Fibroblast of skin of abdomen (primary cell): ENCODE measurements around the gene PPT2.
"Not testable (repeated sequence)": the region's sequence is repeated elsewhere in the genome, so short reads cannot be mapped to it uniquely, and the experiment has no call there.

Experiments used
- DNase-seq: peaks from one replicate; pipeline ENCODE4 v3.0.0-alpha.2; 2013

The PPT2 gene

DNA sequence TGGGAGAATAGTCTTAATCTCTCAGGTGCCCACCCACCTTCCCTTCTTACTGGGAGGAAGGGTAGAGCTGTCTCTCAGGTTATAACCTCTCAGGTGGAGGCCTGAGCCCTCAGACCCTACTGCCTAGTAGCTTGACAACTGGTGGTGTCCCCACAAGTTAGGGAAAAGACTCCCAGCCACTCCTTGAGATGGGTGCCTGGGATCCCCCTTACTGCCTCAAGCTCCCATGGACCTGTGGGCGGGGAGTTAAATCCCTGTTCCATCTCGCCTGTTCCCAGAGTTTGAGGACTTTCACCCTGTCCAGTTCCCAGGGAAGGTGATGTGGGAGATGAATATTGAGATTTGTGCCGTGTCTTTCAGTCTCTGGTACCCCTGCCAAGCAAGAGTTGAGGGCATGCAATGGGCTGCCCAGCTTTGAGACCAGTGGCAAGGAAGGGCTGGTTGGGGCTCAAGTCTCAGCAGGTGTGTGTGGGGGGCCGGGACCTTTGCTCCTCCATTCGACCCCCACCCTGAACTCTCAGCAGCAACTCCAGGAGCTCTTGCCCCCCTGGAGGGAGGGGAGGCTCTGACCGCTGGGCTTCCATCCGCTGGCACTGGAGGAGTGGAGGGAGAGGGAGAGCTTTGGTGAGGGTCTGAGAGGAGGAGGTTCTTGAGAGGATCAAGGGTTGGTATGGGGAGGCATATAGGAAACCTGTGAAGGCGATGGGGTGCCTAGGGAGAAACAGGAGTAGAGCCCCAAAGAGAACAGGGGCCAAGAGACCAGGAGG is 37.2 kb downstream of the PPT2 start:
- no peak for DNase-seq

DNA sequence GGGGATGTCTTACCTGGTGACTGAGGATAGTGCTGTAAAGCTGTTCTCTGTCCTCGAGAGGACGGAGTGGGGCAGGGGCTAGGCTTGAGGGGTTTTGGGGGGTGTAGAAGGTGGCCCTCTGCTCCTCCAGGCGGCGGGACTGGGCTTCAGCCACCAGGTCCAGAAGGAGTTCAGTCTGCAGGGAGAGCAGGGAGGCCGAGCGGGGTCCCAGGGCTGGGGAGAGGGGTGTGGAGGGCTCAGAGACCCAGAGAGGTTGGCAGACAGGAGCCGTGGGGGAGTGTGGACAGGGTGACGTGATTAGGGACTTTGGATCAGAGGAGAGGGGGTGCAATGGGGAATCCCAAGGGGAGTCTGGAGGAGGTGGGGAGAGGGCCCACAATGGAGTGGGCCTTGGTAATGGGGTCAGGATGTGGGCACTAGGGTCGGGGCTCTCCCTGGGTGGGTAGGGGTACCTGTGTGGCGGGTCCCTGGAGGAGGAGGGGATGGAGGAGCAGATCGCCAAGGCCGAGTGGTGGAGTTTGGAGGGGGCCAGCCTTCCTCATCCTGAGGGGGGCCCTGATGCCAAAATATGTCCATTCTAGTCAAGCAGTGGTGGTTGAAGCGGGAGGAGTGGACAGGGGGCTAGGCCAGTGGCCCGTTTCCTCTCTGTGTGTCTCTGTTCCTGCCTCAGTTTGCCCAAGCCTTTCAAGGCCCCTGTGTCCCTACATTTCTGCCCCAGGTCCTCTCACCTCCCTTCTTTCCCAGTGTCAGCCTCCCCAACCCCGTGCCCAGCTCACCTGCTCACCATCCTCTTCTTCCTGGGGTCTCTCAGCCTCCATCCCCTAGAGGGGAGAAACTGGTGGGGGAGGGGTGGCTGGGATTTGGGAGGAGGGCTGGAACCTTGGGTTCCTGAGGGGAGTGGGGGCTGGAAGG is 38.0 kb downstream of the PPT2 start:
- no peak for DNase-seq

DNA sequence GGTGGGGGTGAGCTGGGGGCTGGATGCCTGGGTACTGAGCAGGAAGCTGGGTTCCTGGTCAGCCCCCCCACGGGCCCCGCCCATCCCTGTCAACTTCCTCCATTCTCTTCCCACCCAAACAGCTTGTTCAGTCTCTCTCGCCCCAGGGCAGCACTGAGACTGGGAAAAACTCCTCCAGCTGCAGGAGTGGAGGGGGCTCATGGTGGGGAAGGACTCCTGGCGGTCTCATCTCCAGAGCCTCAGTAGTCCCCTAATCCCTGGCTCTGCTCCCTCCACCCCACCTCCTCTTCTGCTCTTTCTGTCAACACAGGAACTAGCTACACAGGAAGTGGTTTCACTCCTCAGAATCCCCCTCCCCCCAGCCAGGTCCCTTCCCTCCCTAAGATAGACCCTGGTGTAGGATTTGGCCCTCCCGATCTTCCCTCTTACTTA is 38.7 kb downstream of the PPT2 start, which contains the start of gene GPSM3:
Gene GPSM3, minus strand, starts transcription at position 36 of the 432 bp plus-strand sequence. CDS start 130 bp downstream, outside the sequence.
- peak; percentile 64 for DNase-seq

DNA sequence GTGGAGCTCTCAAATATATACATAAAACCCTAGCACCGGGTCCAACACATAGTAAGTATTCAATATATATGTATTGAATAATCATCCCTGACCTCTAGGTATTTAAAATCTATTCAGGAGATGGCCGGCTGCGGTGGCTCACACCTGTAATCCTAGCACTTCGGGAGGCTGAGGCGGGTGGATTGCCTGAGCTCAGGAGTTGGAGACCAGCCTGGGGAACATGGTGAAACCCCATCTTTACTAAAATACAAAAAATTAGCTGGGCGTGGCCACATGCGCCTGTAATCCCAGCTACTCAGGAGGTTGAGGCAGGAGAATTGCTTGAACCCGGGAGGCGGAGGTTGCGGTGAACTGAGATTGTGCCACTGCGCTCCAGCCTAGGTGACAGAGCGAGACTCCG is 39.2 kb downstream of the PPT2 start:
- DNase-seq, result not testable (repeated sequence)

DNA sequence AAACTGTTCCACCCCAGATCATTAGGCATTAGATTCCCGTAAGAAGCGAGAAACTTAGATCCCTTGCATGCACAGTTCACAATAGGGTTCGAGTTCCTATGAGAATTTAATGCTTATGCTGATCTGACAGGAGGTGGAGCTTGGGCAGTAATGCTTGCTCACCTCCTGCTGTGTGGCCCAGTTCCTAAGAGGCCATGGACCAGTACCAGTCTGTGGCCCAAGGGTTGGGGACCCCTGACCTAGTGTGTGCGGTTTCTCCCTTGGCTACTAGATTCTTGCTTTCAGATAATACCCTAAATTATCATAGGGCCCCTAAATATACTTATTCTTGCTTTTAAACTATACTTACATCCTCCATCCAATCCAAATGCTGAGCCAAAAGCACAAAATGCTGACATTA is 40.4 kb downstream of the PPT2 start:
- no peak for DNase-seq

DNA sequence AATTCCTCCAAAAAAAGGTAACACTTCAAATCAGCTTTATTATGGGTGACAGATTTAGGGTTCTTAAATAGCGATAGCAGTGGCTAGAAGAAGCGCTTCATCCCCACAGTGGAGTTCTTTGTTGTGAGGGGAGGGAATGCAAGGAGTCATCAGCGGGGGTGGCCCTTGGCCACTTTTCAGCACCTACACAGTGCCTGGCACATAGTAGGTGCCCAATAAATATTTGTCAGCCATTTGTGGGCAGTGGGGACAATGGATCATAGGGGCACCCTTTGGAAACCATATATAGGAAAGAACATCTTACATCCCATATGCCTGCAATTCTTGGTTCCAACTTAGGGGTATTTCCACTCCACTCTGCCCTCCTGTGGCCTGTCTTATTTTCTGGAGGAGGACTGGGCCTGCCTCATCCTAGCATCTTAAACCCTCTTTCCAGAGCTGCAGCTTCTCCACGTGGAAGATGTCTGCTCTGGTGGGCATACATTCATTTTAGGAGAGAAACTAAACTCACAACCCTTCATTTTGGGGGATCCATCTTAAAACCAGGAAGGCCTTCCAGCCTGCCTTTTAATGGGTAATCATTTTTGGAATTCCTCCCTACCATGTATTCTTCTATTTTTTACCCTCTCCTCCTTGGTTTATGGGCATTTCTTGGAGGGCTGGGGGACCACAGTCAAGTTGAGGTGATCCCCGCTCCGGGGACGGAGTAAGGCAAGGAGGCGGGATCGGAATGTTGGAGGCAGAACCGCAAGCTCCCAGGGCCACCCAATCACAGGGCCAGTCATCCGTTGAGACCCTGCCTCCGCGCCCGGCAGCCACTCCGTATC is 41.1 kb downstream of the PPT2 start:
- DNase-seq, result peak; percentile 58

DNA sequence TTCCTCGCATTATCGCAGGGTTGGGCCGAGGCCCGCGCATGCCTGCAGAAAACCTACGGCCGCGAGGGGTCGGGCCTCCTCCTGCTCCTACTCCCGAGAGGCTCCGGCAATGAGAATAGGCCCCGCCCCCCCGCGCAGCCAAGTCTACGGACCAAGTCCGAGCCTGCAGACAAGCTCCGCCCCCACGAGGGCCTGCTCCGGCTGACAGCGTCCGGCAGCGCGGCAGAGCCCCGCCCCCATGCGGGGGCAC is 41.6 kb downstream of the PPT2 start:
- peak; percentile 100 for DNase-seq

DNA sequence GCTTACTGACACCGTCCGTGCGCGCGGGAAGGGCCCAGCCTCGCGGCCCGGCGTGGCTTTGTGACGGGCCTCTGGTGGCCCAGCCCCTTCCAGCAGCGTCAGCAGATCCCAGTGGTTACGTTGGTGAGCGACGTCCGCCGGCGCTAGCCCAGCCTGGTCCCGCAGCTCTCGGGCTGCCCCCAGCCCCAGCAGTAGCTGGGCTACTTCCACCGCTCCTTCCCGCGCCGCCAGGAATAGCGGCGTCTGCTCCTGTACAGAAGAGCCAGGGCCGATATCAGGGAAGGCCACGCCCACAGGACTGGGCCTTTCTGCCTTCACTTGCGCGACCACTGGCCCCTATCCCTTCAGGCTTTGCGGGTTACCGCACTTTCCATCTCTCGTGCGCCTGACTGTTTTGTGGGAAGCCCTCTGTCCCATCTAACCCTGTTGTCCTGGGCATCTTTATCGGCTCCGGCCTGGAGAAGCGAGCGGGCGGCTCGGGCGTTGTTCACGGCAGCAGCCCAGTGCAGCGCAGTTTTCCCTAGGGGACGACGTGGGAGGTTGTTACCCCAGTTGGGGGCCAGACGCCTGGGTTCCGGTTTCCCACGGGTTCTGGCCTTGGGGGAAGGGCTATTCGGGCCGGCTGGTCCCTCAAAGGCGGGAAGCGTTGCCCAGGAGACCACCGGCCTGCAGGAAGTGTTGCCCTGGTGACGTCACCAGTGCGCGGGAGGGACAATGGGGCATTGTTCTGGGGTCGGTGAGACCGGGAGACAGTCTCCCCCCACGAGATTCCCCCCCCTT is 42.2 kb downstream of the PPT2 start:
- DNase-seq, result peak; percentile 86

DNA sequence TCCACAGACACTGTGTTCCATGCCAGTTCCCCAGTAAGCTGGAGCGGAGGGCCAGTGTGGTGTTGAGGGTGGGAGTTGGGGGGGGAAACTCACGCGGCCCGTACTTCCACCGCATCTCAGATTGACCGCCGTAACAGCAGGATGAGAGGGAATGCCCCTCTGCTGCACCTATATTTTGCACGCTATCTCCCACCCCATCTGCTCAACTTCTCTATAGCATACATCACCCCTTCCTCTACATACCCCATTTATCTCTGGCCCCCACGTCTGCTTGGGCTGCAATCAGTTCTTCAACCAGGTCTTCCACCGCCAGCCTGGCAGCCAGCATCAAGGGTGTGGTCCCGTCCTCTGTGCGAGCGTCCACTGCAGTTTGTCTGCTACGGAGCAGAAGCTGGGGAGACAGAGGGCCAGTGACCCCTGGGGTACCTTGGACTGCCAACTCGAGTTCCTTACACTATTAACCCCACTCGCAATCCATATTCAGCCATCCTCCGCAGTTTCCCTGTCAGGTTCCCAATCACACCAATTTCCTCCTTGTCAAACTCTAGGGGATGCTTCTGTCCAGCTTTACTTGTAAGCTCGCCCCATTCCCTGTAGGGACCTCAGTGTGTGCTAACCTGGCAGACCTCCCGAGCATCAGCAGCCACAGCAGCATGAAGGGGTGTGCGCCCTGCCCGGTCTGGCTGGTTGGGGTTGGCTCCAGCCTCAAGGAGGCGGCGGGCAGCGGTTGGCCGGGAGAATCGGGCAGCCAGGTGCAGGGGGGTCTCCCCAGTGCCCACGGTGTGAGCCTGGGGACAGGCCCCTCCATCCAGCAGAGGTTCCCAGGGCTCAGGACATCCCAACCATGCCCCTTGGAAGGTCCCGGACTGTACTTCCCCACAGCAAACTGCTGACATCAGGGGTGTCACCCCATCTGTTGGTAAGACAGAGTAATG is 43.0 kb downstream of the PPT2 start:
- no peak for DNase-seq

DNA sequence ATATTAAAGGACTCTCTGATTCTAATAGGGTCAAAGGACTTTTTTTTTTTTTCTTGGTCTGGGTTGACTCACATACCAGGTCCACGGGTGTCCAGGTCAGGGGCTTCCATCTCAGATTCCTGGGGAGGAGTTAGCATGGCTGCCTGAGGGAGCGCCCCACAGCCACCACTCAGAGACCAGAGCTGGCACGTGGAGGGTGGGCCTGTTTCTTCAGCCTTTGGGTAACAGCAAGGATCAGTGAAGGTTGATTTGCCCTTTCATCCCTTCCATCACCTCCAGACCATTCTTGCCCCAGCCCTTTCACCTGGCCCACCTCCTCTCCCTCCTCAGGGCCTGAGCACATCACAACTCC is 44.4 kb downstream of the PPT2 start:
- no peak for DNase-seq

DNA sequence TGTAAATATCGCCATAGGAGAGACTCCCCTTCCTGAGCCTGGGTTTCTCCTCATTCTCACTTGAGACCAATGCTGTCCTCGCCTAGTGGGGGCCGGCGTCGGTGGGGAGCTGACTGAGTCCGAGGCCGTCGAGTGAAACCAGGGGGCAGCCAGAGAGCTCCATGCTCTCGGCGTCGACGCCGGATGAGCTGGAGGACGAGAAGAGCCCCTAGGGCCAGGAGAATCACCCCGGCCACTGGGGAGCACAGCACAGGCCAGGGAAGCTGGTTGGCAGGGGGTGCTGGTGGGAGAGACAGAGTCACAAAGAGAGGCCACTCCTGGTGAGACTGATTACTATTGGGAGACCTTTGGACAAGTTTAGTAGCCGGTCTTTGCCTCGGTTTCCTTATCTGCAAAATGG is 44.9 kb downstream of the PPT2 start:
- no peak for DNase-seq

DNA sequence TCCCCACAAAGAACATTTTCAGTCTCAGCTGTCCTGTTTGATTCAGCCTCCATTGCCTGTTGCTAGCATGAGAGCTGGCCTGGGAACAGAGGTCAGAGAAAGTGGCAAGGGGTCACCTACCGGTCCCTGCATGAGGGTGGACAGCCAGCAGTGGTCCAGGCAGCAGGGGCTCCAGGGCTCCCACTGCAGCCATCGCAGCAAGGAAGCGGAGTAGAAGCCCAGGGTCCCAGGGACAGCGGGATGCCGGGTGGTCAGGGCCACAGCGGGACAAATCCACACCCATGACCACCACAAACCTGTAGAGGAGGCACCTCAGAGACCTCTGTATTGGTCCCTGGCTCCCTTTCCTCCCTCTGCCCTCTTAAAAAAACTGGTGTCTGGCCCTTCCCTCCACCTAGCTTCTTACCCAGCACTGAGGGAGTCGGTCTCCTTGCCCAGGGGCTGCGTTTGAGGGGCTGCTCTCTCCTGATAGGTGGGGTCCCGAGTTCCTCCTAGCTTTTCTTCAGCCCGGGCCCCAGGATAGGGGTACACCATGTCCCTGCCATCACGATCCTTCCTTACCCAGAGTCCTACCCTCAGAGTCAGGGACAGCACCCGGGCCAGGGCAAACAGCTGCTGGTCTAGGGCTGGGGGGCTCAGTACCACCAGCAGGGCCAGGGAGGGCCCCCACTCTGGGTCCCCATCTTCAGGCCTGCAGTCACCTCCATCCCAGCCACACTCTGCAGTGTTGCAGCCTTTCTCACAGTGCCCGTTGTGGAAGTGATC is 47.0 kb downstream of the PPT2 start:
- DNase-seq, result no peak

DNA sequence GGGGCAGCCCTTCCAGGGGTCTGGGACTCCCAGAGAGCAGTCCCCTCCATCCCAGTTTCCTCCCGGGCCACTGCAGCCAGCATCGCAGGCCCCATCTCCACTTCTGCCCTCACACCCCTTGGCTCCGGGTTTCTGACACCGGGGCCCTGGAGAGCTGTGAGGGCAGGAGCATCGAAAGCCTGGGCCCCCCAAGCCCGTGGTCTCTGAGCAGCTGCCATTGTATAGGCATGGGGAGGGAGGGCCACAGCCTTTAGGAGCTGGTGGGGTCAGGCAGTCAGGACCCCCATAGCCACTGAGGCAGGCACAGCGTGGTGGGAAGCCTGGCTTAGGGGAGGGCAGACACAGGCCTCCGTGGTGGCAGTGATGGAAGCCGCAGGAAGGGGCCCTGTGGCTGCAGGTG is 48.2 kb downstream of the PPT2 start:
- no peak for DNase-seq

DNA sequence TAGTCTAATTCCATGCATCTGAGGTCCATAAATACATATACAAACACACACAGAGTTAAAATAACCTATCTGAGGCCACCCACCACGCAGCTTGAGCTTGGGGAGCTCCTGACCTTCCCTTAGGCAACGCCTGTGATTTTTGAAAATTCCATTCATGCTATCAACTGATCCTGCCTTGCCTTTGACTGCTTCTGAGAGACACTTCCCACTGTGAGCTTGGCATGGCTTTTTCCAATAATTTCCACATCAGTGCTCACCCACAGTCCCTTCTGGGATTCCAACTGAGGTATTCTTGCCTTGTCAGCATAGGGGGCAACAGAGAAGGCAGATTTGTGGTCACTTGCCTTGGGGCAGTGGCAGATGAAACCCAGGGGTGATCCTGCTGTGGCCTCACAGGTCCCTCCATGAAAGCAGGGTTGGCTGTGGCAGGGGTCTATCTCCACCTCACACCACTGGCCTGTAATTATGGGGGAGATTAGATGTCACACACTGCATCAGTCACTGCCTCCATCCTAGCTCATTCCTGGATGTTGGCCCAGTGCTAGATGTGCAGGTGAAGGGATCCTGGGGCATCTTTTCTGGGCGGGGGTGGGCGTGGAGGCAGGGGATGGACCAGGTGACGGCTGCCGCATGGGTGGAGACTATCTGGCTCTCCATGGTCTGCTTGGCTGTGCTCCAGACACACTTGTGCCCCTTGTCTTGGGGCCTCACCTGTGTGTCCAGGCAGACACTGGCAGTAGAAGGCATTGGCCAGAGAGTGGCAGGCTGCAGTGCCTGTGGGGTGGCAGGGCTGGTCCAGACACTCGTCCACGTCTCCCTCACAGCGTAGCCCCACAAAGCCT is 49.7 kb downstream of the PPT2 start:
- DNase-seq, result no peak

DNA sequence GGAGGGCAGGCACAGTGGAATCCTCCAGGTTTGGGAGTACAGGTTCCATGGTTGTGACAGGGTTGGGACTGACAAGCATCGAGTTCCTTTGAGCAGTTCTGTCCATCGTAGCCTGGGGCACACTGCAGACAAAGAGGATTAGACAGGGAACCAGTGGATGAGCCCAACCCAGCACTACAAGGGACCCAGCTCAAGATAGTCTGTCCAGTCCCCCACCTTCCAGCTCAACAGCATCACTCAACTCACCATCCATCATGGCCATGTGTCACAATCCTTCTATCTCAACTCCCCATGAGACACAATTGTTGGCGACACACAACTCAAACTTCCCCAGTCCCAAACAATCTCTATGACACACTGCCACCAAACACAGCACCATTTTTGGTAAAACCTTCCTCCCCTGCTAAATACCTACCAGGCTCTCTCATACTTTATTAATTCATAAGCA is 50.4 kb downstream of the PPT2 start:
- no peak for DNase-seq

DNA sequence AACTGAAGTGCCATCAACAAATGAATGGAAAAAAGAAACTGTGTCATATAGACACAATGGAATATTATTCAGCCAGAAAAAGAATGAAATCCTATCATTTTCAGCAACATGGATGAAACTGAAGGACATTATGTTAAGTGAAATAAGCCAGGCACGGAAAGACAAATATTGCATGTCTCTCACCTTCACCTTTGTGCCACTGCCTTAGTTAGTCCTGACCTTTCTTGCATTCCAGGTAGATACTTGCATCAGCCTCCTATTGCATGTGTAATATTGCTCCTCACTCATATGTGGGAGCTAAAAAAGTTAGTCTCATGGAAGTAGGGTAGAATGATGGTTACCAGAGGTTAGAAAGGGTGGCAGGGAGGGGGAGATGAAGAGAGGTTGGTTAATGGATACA is 55.1 kb downstream of the PPT2 start:
- no peak for DNase-seq

DNA sequence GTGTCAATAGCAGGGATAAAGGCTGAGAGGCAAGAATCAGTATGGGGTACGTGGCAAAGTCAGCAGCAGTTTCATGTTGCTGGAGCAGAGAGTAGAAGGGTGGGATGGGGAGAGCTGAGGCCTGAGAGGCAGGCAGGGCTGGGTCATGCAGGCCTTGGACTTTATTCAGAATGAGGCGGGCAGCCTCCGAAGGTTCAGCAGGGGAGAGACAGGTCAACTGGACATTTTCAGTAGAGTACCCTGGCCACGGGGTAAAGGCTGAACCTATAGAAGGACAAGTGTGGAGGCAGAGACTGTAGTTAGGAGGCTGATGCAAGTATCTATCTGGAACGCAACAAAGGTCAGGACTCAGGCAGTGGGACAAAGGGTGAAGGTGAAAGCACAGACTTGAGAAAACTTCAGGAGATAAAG is 56.3 kb downstream of the PPT2 start:
- DNase-seq, result no peak

DNA sequence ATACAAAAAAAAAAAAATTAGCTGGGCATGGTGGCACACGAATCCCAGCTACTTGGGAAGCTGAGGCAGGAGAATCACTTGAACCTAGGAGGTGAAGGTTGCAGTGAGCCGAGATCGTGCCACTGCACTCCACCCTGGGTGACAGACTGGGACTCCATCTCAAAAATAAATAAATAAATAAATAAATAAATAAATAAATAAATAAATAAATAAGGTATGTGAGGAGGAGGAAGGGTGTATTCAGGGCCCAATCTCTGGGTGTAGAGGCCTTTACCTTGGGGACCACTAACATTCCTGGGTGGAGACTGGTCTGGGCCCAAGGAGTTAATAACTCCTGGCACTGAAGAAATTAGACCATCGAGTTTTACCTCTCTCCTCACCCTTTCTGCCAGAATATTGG is 57.5 kb downstream of the PPT2 start:
- not testable (repeated sequence) for DNase-seq

DNA sequence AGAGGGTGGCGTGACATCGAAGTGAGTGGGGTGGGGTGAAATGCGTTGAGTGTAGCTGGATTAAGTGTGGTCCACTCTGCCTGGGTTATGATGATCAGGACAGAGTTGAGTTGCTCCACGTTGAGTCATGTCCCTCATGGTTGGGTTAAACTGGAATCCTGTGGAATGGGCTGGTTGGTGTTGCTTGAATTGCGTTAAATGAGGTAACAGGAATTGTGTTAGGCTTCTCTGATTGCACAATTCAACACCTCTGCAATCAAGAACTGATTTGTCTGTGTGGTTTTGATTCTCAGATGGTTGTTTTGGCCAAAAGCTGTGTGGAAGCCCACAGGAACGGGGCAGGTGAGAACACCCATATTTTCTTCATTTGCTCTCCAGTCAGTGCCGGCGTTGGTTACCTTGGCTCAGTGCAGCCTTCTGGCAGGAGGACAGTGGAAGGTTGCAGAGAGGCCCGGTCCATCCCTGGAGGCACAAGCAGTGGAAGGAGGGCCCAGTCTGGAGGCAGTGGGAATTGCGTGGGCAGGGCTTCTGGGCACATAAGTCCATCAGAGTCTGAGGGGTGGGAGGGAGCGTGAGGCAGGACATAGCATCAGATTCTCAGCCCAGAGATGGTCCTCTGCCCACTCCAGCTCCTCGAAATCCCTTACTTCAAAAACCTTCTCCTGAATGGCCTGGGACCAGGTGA is 58.3 kb downstream of the PPT2 start:
- DNase-seq, result no peak
